ENCODE results near the gene CLEC3A. TPM values are rescaled to one million over a fixed set of nuclear protein-coding genes. Genes with fewer than 3 reads are reported as not detected.
"Not testable (repeated sequence)": the region's sequence is repeated elsewhere in the genome, so short reads cannot be mapped to it uniquely, and the experiment has no call there.

Gene CLEC3A
- total RNA-seq, 1 donor from 2014 or later: not detected

- DNase-seq (ENCODE audit: low spot score): no peak
- no peaks in the 10 kb centered on the region for H3K36me3 Mint-ChIP-seq (ENCODE audit: low read depth)
- H3K27ac Mint-ChIP-seq (ENCODE audit: unreplicated experiment): no peak overlapping the region
- no peaks in the 10 kb centered on the region for H3K27me3 Mint-ChIP-seq (ENCODE audit: low read depth)
- H3K4me3 Mint-ChIP-seq (ENCODE audit: unreplicated experiment): no peak overlapping the region
- H3K4me1 Mint-ChIP-seq (ENCODE audit: low read depth): no peaks in the 10 kb centered on the region
- TF ChIP-seq CTCF (IDR thresholded peaks at IDR 0.05): no peak
- no peaks in the 10 kb centered on the region for H3K9me3 Mint-ChIP-seq (ENCODE audit: low read depth)
Observed at GRCh38 chr16:77986011-77986740, 36.2 kb upstream of the CLEC3A start.

DNA sequence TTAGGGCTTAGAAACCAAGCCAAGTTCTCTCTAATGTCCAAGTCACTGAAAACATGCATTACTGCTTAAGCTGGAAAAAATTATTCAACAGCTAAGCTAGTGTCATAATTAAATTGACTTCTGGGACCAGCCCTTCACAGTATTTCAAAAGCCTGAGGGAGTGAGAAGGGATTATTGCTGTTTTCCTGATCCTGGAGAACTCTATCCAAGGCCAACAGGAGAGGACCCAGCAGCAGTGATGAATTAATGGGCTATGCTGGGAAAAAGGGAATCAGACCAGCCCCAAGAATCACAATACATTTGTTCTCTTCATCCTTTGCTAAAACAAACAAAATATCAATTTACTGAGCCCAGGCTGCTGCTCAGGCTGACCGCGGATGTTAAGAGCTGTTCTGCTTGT, 34.5 kb upstream of the CLEC3A start:
- Mint-ChIP-seq H3K27ac (ENCODE audit: unreplicated experiment) (no peak overlapping the region), H3K27me3 (ENCODE audit: low read depth) (peaks cover 3% of the 10 kb centered on the region), H3K4me1 (ENCODE audit: low read depth) (no peaks in the 10 kb centered on the region), H3K4me3 (ENCODE audit: unreplicated experiment) (no peak overlapping the region), H3K9me3 (ENCODE audit: low read depth) (no peaks in the 10 kb centered on the region), H3K36me3 (ENCODE audit: low read depth) (no peaks in the 10 kb centered on the region)
- DNase-seq (ENCODE audit: low spot score): no peak
- TF ChIP-seq CTCF (IDR thresholded peaks at IDR 0.05): no peak

DNA sequence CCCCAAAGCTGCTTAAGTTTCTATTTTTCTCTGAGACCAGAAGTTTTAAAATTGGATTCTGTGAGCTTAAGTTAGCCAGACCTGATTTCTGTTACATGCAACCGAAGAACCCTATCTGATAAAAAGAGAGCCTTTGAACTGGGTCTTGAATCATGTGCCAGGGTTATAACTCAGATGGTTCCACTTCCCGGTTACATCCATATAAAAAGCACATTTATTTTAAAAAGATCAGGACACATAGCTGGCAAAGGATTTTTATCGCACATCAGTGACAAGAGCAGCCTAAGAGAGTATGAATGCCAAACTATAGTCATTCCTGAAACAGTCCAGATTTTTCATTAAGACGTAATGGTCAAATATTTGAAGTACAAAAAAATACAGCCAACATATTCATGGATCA, 32.5 kb upstream of the CLEC3A start:
- no peak overlapping the region for H3K4me3 Mint-ChIP-seq (ENCODE audit: unreplicated experiment)
- H3K27me3 Mint-ChIP-seq (ENCODE audit: low read depth): peaks cover 3% of the 10 kb centered on the region
- H3K36me3 Mint-ChIP-seq (ENCODE audit: low read depth): no peaks in the 10 kb centered on the region
- H3K4me1 Mint-ChIP-seq (ENCODE audit: low read depth): no peaks in the 10 kb centered on the region
- no peak overlapping the region for H3K27ac Mint-ChIP-seq (ENCODE audit: unreplicated experiment)
- H3K9me3 Mint-ChIP-seq (ENCODE audit: low read depth): no peaks in the 10 kb centered on the region
- DNase-seq (ENCODE audit: low spot score): no peak
- TF ChIP-seq CTCF (IDR thresholded peaks at IDR 0.05): no peak

GRCh38 chr16:77991701-77992100, 30.6 kb upstream of the CLEC3A start:
- no peaks in the 10 kb centered on the region for H3K36me3 Mint-ChIP-seq (ENCODE audit: low read depth)
- no peak for TF ChIP-seq CTCF (IDR thresholded peaks at IDR 0.05)
- H3K4me3 Mint-ChIP-seq (ENCODE audit: unreplicated experiment): no peak overlapping the region
- peaks cover 3% of the 10 kb centered on the region for H3K27me3 Mint-ChIP-seq (ENCODE audit: low read depth)
- H3K27ac Mint-ChIP-seq (ENCODE audit: unreplicated experiment): no peak overlapping the region
- no peaks in the 10 kb centered on the region for H3K4me1 Mint-ChIP-seq (ENCODE audit: low read depth)
- H3K9me3 Mint-ChIP-seq (ENCODE audit: low read depth): peaks cover 7% of the 10 kb centered on the region
- DNase-seq (ENCODE audit: low spot score): no peak

DNA sequence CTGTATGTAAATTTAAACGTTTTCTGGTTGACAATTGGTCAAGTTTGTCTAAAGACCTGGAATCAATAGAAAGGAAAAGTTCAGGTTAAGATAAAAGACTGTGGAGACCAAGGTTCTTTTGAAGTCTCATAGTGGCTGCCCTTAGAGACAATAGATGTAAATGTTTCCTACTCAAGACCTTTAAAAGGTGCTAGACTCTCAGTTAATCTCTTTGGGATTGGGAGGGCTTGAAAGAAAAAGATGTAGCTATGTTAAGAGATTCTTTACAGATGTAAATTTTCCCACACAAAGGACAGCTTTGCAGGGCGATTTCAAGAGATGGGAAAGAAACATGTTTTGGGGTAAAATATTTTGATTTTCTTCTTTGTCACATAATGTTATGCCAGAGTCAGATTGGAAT, 30.0 kb upstream of the CLEC3A start:
- not testable (repeated sequence) for H3K4me3 Mint-ChIP-seq (ENCODE audit: unreplicated experiment); H3K27ac Mint-ChIP-seq (ENCODE audit: unreplicated experiment); H3K4me1 Mint-ChIP-seq (ENCODE audit: low read depth); H3K36me3 Mint-ChIP-seq (ENCODE audit: low read depth); DNase-seq (ENCODE audit: low spot score); H3K27me3 Mint-ChIP-seq (ENCODE audit: low read depth)
- peaks cover 11% of the 10 kb centered on the region for H3K9me3 Mint-ChIP-seq (ENCODE audit: low read depth)

All from chondrocyte (in vitro differentiated cells).